ENCODE results near the gene EEF1AKMT3.
A peak's percentile ranks its signal among the peaks of the same experiment; 100 is the strongest.

The EEF1AKMT3 gene

DNA sequence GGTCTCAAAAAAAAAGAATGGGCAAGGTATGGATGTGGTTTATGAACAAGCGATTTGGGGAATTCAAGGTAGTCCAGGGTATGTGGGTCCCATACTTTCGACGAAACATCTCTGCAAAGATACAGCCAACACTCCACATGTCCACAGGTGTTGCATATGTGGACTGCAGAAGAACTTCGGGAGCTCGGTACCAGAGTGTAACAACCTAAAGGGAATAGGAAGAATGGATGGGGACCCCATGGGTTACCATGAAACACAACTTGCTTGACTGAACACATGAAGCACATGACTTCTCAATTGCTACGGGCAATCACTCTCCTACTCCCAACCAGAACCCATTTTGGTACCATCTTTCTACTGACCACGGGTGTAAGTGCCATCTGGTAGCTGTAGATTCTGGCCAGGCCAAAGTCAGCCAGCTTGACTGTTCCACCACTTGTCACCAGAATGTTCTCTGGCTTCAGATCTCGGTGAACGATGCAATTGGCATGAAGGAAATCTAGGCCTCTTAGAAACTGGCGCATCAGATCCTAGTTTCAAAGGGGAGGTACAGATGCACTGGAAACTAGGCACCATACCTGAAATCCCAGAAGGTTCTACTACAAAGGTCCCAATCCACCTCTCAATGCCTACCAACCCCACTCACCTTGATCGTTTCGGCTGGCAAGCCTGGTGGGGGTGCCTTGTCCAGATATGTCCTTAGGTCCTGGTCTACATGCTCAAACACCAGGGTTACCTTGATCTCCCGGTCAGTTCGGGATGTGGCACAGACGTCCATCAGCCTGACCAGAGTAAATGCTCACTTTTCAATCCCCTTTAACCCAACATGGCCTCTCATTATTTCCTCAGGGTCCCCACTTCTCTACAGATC is 21.6 kb upstream of the EEF1AKMT3 start:
- DNase-seq (ENCODE audit: low read depth in 1 of 2, low spot score in 1 of 2), result no peak

GRCh38 chr12:57751432-57751787 is 21.0 kb upstream of the EEF1AKMT3 start:
- DNase-seq (ENCODE audit: low read depth in 1 of 2, low spot score in 1 of 2), result no peak

DNA sequence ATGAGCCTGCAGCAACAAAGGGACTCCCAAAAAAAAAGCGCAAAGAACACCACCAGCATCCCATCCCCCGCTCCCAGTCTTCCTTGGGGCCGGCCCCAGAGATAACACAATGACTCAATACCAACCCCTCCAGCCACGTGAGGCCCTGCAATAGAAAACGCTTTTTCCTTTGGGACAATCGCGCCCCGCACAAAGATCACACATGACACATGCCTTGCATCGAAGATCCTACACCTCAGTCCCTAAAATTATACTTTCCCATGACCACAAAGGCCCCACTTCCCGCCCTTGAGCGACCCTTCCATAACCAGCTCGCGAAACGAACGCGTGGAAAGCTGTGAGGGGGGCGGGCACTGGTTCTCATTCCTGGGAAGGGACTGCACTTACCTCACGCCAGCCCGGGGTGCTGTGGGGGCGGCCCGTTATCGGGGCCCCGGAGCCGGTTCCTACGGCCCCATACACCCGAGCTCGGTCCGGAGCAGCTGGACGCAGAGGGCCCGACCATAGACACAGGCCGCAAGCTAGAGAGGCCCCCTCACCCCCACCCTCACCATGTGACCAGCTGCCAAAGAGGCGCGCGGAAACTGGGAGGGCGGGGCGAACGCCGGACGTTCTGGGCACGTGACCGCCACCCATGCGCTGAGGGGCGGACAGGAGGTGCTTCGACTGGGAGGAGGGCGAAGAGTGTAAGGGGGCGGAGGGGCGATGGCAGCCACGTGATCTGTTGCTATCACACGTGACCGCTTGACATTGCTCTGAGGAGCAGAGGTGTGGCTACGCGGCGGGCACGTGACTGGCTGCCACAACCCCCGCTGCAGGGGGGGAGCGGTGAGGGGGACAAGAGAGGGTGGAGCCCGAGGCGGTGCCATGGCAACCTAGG is 20.4 kb upstream of the EEF1AKMT3 start, which contains the start of gene CDK4:
Gene CDK4 (minus strand): TSS at position 523 of the 880 bp plus-strand sequence. CDS start 593 bp downstream, outside the sequence.
- peak; percentile 91 to 97 for DNase-seq (ENCODE audit: low read depth in 1 of 2, low spot score in 1 of 2)

DNA sequence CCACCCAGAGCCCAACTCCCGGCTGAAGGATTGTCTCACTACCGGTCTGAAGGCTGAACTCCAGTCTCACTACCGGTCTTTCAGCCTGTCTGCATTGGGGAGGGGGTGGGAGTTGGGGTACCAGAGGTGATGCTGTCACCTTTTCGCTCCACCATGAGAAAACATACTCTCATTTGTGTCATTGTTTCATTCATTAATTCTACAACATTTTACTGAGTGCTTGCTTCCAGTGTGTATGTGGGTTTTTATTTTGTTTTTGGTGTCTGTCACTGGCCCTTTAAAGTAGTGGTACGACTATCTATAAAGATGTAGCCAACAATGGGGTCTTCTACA is 19.8 kb upstream of the EEF1AKMT3 start:
- DNase-seq (ENCODE audit: low read depth in 1 of 2, low spot score in 1 of 2), result no peak

GRCh38 chr12:57753756-57754337 is 18.6 kb upstream of the EEF1AKMT3 start:
- no peak for DNase-seq (ENCODE audit: low read depth in 1 of 2, low spot score in 1 of 2)

GRCh38 chr12:57754411-57755193 is 17.8 kb upstream of the EEF1AKMT3 start, which contains the start of gene MARCHF9:
MARCHF9 (plus strand) TSS chr12:57755103; CDS start chr12:57755529, 426 bp downstream.
- DNase-seq (ENCODE audit: low read depth in 1 of 2, low spot score in 1 of 2), result peak; percentile 62 to 67

GRCh38 chr12:57755194-57755453 is 17.3 kb upstream of the EEF1AKMT3 start:
- no peak for DNase-seq (ENCODE audit: low read depth in 1 of 2, low spot score in 1 of 2)

DNA sequence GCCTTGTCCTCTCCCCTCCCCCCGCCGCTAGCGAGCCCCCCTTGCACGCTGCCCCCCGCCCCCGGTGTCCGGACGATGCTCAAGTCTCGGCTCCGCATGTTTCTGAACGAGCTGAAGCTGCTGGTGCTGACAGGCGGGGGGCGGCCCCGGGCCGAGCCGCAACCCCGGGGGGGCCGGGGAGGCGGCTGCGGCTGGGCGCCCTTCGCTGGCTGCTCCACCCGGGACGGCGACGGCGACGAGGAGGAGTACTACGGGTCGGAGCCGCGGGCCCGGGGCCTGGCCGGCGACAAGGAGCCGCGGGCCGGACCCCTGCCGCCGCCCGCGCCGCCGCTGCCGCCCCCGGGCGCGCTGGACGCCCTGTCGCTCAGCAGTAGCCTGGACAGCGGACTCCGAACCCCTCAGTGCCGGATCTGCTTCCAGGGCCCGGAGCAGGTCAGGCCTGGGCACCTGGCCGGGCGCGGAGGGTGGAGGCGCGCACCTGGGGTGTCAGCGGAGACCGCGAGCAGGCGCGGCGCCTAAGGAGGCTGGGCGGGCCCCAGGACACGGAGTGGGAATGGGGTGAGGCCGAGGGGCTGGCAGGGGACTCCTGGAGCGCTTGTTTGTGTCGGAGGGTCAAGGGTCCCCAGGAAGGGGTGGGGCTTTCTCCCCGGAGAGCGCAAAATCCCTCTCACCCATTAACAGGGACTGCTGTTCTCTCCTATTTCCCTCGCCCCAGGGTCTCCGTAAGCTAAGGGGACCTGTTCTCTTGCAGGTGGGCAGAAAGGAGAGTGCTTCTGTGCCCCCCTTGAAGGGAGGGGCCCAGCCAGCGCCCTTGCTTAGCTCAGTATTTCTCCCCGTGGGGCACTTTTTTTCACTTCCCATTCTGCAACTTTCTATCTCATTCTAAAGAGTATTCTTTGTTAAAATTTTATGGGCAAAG is 16.7 kb upstream of the EEF1AKMT3 start:
- DNase-seq (ENCODE audit: low read depth in 1 of 2, low spot score in 1 of 2), result no peak

GRCh38 chr12:57756406-57757341 is 15.7 kb upstream of the EEF1AKMT3 start:
- peak; percentile 56 to 59 for DNase-seq (ENCODE audit: low read depth in 1 of 2, low spot score in 1 of 2)

GRCh38 chr12:57757771-57758170 is 14.6 kb upstream of the EEF1AKMT3 start:
- DNase-seq (ENCODE audit: low read depth in 1 of 2, low spot score in 1 of 2), result no peak

DNA sequence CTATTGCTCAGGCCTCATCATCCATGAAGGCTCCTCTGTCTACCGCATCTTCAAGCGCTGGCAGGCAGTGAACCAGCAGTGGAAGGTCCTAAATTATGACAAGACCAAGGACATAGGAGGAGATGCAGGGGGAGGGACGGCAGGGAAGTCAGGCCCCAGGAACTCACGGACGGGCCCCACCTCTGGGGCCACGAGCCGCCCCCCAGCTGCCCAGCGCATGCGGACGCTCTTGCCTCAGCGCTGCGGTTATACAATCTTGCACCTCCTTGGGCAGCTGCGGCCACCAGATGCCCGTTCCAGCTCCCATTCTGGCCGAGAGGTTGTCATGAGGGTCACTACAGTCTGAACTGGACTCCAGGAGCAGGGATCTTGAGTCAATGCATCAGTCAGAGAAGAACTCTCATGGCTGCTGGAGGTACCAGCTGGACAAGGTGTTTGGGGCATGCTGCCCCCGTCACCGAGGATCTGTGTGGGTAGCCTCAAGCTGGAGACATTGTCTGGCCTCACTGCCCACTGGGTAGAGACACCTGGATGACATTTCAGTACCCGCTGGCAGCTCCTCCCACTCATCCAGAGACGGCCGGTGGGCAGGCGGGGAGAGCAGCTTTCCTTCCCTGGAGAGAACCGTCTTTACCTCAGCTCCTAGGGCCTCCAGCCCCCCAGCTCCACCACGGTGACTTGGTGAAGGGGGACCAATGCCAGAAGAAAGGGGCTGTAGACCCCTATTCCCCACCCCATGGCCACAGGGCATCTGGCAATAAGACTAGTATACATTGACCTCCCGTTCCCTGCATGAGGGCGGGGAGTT is 13.7 kb upstream of the EEF1AKMT3 start:
- DNase-seq (ENCODE audit: low read depth in 1 of 2, low spot score in 1 of 2), result no peak

DNA sequence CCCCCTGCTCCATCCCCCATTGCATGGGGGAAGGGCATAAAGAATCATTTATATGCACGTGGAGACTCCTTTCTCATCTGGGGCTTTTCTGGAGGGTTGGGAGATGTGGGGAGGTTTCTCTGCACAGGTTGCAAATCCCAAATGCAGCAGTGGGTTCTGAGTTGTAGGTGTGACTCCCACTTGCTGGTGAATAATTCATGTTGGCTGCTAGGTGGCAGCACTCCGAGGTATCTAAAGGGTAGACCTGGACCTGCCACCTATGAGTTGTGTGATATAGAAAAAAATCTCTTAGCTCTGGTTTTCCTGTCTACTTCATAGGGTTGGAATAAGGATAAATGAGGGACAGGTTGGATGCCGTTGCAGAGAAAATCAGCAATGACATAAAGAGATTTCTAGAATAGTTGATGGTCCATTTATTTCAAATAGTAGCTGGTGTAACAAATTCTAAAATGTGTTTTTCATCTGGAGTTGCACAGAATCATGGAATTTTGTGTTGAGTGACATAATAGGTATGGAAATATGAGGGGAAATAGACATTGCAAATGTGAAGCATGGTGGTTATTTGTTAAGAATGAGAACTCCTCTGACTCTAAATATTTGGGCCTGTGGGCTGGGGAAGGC is 12.9 kb upstream of the EEF1AKMT3 start:
- DNase-seq (ENCODE audit: low read depth in 1 of 2, low spot score in 1 of 2), result no peak

DNA sequence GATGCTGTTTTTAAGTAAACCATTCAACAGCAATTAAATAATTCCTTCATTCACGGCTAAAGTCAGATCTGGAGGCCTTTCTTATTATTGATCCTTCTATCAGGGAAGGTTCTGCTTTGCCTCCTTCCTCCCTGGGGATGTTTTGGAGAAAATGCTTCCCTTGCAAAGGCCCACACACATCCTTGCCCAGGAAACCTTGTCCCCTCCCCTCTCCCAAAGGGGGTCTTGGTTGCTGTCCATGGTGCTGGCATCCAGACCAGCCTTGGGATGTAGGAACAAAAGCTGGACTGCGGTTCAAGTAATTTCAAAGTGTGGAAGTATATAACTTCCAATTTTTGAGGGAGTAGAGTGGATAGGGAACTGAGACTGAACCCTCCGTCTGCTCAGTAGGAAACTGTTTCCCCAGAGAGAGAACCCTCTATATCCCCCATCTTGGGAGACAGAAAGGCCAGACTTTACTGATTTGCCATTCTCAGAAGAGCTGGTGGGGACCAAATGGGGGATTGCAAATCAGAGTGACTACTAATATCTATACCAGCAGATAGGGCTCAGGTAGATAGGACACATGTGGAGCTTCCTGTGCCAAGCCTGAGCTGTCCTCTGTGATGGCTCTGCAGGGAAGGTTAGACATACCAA is 11.9 kb upstream of the EEF1AKMT3 start:
- DNase-seq (ENCODE audit: low read depth in 1 of 2, low spot score in 1 of 2), result no peak

- DNase-seq (ENCODE audit: low read depth in 1 of 2, low spot score in 1 of 2), result no peak
Observed at GRCh38 chr12:57761391-57761998, 10.9 kb upstream of the EEF1AKMT3 start.

GRCh38 chr12:57762463-57762862 is 10.0 kb upstream of the EEF1AKMT3 start:
- no peak for DNase-seq (ENCODE audit: low read depth in 1 of 2, low spot score in 1 of 2)

- no peak for DNase-seq (ENCODE audit: low read depth in 1 of 2, low spot score in 1 of 2)
Observed at GRCh38 chr12:57763881-57764661, 8.3 kb upstream of the EEF1AKMT3 start.
